KOPT-K1 (cell line): Measurements from ENCODE around the gene FBXO7.

ENCODE experiments used
- H3K27ac ChIP-seq: fragments of 200-600 bp; sonication (generic); 2 replicates; pipeline ENCODE4 v1.5.1; 2016; ENCODE audit warnings: antibody characterized with exemption, mild to moderate bottlenecking, low read depth, low read length; ENCODE audit not compliant: poor library complexity, severe bottlenecking
- H3K36me3 ChIP-seq: fragments of 200-600 bp; sonication (generic); 2 replicates; pipeline ENCODE4 v1.5.1; 2017; ENCODE audit warnings: antibody characterized with exemption, mild to moderate bottlenecking, low read length, moderate library complexity; ENCODE audit not compliant: insufficient read depth
- H3K9me3 ChIP-seq: fragments of 200-600 bp; sonication (generic); 2 replicates; pipeline ENCODE4 v1.5.1; 2017; ENCODE audit warnings: antibody characterized with exemption, low read length, mild to moderate bottlenecking; ENCODE audit not compliant: insufficient read depth, poor library complexity, severe bottlenecking

The FBXO7 gene

GRCh38 chr22:32474635-32475467, at the start of gene FBXO7:
FBXO7 (plus strand) TSS chr22:32474811; CDS start chr22:32475003, 192 bp downstream.
- peaks cover 11% of the 10 kb centered on the region for H3K36me3 ChIP-seq
- H3K27ac ChIP-seq: peak within 1 kb of the TSS; percentile 91
- no peaks in the 10 kb centered on the region for H3K9me3 ChIP-seq

- H3K9me3 ChIP-seq: no peaks in the 10 kb centered on the region
- no peaks in the 10 kb centered on the region for H3K36me3 ChIP-seq
- no peak overlapping the region for H3K27ac ChIP-seq
These were observed 47.7 kb upstream of the FBXO7 start for GRCh38 chr22:32426881-32427280.

GRCh38 chr22:32430352-32430751, 44.3 kb upstream of the FBXO7 start:
- no peak overlapping the region for H3K27ac ChIP-seq

GRCh38 chr22:32444068-32444467, 30.5 kb upstream of the FBXO7 start:
- Histone ChIP-seq H3K27ac (no peak overlapping the region), H3K36me3 (no peaks in the 10 kb centered on the region), H3K9me3 (no peaks in the 10 kb centered on the region)

More at GRCh38 chr22:32430352-32430751, 44.3 kb upstream of the FBXO7 start:
- no peaks in the 10 kb centered on the region for H3K36me3 ChIP-seq
- H3K9me3 ChIP-seq: no peaks in the 10 kb centered on the region

GRCh38 chr22:32446321-32446720, 28.3 kb upstream of the FBXO7 start:
- no peaks in the 10 kb centered on the region for H3K9me3 ChIP-seq
- no peak overlapping the region for H3K27ac ChIP-seq

GRCh38 chr22:32448980-32449379, 25.6 kb upstream of the FBXO7 start:
- H3K9me3 ChIP-seq: no peaks in the 10 kb centered on the region
- no peaks in the 10 kb centered on the region for H3K36me3 ChIP-seq
- no peak overlapping the region for H3K27ac ChIP-seq

More at GRCh38 chr22:32446321-32446720, 28.3 kb upstream of the FBXO7 start:
- H3K36me3 ChIP-seq: no peaks in the 10 kb centered on the region

GRCh38 chr22:32457031-32457430, 17.6 kb upstream of the FBXO7 start:
- Histone ChIP-seq H3K27ac (no peak overlapping the region), H3K9me3 (no peaks in the 10 kb centered on the region), H3K36me3 (no peaks in the 10 kb centered on the region)

GRCh38 chr22:32462452-32462851, 12.2 kb upstream of the FBXO7 start:
- Histone ChIP-seq H3K36me3 (no peaks in the 10 kb centered on the region), H3K27ac (no peak overlapping the region), H3K9me3 (no peaks in the 10 kb centered on the region)

- Histone ChIP-seq H3K36me3 (no peaks in the 10 kb centered on the region), H3K9me3 (no peaks in the 10 kb centered on the region), H3K27ac (no peak overlapping the region)
These were observed 8.9 kb upstream of the FBXO7 start for GRCh38 chr22:32465661-32466060.

DNA sequence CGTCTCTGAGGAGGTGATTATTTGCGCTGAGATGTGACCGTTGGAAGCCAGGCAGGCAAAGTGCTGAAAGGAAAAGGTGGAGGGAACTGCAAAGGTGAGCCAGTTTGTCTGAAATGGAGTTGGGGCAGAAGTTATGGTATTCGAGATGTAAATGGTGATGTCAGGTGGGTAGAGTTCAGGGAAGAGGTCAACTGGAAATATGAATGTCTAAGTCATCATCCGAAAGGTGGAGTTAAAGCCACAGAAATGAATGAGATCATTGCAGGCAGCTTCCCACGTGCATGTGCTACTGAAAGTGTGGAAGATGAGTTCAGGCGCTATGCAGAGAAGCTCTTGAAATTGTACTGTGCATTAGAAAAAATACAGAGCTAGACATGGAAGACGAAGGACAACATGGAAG, 8.1 kb upstream of the FBXO7 start:
- Histone ChIP-seq H3K36me3 (no peaks in the 10 kb centered on the region), H3K27ac (no peak overlapping the region), H3K9me3 (no peaks in the 10 kb centered on the region)

- Histone ChIP-seq H3K9me3 (no peaks in the 10 kb centered on the region), H3K36me3 (no peaks in the 10 kb centered on the region), H3K27ac (no peak overlapping the region)
These were observed 4.8 kb upstream of the FBXO7 start for GRCh38 chr22:32469799-32470212.

- Histone ChIP-seq H3K9me3 (no peaks in the 10 kb centered on the region), H3K36me3 (peaks cover under 1% of the 10 kb centered on the region; the same call in 1 of the 2 replicates), H3K27ac (no peak overlapping the region)
These were observed 1.1 kb upstream of the FBXO7 start for GRCh38 chr22:32473388-32473952.

- Histone ChIP-seq H3K36me3 (peaks cover 18% of the 10 kb centered on the region), H3K9me3 (no peaks in the 10 kb centered on the region), H3K27ac (peak overlapping the region; percentile 91)
These were observed 928 bp downstream of the FBXO7 start for GRCh38 chr22:32475468-32476010.

GRCh38 chr22:32476281-32477195, 1.9 kb downstream of the FBXO7 start:
- Histone ChIP-seq H3K36me3 (peaks cover 28% of the 10 kb centered on the region), H3K27ac (peak overlapping the region; percentile 91), H3K9me3 (no peaks in the 10 kb centered on the region)

GRCh38 chr22:32477596-32477995, 3.0 kb downstream of the FBXO7 start:
- Histone ChIP-seq H3K9me3 (no peaks in the 10 kb centered on the region), H3K27ac (no peak overlapping the region), H3K36me3 (peaks cover 35% of the 10 kb centered on the region)
